ENCODE results near the gene CD69. TPM values are rescaled to one million over a fixed set of nuclear protein-coding genes. Genes with fewer than 3 reads are reported as not detected.

The CD69 gene
- total RNA-seq, 4 donors from 2014 or later = 0.99 to 6.7 (median 2.7) TPM

DNA sequence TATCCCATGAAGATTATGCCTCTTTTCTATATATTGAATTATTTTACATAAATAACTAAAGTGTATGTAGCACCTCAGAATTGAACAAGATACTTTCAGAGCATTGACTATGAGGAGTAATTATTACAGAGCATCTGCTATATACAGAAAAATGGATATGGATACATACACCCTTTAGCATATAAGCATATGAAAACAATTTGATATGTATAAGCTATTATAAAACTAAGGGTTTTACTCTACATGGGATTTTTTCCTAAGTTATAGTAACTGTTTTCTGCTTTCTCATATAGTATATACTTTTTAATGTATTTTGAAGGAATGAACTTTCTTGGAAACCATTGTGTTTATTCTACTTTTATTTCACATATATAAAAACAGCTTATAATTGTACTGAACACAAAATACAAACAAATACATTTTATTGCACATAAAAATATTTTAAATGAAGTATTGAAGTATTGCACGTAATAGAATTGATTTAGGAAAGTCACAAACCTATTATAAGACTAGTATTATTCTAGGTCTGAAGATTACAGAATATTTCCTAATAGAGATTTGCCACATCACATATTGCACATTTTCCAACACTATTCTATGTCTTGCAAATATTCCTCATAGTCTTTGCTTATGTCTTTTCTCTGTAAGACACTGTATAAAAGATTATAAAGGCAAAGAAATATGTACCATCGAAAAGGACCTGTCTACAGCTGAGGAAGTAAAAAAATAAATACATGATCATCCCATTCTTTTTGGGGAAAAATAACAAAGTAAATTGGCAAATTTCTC, 8.4 kb downstream of the CD69 start:
- 87 to 94% methylated on average over 2 of the region's 2 CpGs for WGBS, 2 donors
- Histone ChIP-seq H3K4me1 (peaks cover 0 to 12% (median 0%) of the 10 kb centered on the region in 3 donors), H3K27me3 (no peaks in the 10 kb centered on the region), H3K4me3 (no peak overlapping the region), H3K27ac (no peak overlapping the region), H3K9me3 (no peaks in the 10 kb centered on the region), H3K36me3 (no peaks in the 10 kb centered on the region)
- TF ChIP-seq, protein P1, sequence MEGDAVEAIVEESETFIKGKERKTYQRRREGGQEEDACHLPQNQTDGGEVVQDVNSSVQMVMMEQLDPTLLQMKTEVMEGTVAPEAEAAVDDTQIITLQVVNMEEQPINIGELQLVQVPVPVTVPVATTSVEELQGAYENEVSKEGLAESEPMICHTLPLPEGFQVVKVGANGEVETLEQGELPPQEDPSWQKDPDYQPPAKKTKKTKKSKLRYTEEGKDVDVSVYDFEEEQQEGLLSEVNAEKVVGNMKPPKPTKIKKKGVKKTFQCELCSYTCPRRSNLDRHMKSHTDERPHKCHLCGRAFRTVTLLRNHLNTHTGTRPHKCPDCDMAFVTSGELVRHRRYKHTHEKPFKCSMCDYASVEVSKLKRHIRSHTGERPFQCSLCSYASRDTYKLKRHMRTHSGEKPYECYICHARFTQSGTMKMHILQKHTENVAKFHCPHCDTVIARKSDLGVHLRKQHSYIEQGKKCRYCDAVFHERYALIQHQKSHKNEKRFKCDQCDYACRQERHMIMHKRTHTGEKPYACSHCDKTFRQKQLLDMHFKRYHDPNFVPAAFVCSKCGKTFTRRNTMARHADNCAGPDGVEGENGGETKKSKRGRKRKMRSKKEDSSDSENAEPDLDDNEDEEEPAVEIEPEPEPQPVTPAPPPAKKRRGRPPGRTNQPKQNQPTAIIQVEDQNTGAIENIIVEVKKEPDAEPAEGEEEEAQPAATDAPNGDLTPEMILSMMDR (IDR thresholded peaks at IDR 0.05) = no peak
- TF ChIP-seq POLR2A (IDR thresholded peaks at IDR 0.05) = no peak
- intact Hi-C loops (cut with DNase I) = loop anchor here (5.0 kb wide), 1 partner anchor 45 kb away; no protein-coding TSS in a partner anchor
- no peak for DNase-seq

- no peak for TF ChIP-seq POLR2A (IDR thresholded peaks at IDR 0.05)
- TF ChIP-seq, protein P1 (IDR thresholded peaks at IDR 0.05) = peak in 5 of 6 experiments; percentile 5 to 55 (median 44)
- no peak for DNase-seq
- intact Hi-C loops (cut with DNase I) = loop anchor here (5.0 kb wide), 1 partner anchor 46 kb away; no protein-coding TSS in a partner anchor
- H3K4me1 ChIP-seq = peaks cover 0 to 12% (median 0%) of the 10 kb centered on the region in 3 donors
- no peak overlapping the region for H3K27ac ChIP-seq
- no peaks in the 10 kb centered on the region for H3K27me3 ChIP-seq
- no peaks in the 10 kb centered on the region for H3K36me3 ChIP-seq
- no peaks in the 10 kb centered on the region for H3K9me3 ChIP-seq
- 43 to 46% methylated on average over 9 of the region's 9 CpGs for WGBS, 2 donors
- peak overlapping the region in 3 of 4 donors; percentile 3 to 39 (median 6) for H3K4me3 ChIP-seq
These were observed 9.2 kb downstream of the CD69 start for GRCh38 chr12:9751204-9752144.

GRCh38 chr12:9750276-9751203, 10.2 kb downstream of the CD69 start:
- no peak for TF ChIP-seq POLR2A (IDR thresholded peaks at IDR 0.05)
- TF ChIP-seq, protein P1 (IDR thresholded peaks at IDR 0.05) = peak; percentile 82 to 88 (median 84)

DNA sequence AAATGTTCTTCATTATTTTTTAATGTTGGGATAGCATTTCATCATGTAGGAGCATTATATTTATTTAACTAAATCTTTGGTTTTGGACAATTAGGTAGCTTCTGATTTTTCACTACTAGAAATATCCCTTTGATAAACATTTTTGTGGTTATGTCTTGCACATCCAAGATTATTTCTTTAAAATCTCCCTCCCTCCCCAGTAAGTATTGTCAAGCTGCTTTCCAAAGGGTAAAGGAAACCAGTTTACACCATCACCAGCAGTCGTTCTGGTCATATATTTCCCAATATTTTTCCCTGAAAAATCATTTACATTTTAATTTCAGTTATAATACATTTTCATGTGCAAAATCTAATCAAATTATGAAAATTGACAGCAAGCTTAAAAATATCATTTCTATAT, 11.1 kb downstream of the CD69 start:
- DNase-seq = no peak
- intact Hi-C loops (cut with DNase I) = loop anchor here (5.0 to 10.0 kb wide), 2 partner anchors 48 to 175 kb away; no protein-coding TSS in a partner anchor
- H3K4me1 ChIP-seq = peaks cover 0 to 12% (median 0%) of the 10 kb centered on the region in 3 donors
- 0% methylated on average over 1 of the region's 1 CpG; no CpG with 5 or more reads in 1 of the 2 donors for WGBS, 2 donors
- H3K27ac ChIP-seq = no peak overlapping the region
- no peaks in the 10 kb centered on the region for H3K36me3 ChIP-seq
- H3K4me3 ChIP-seq = no peak overlapping the region
- no peak for TF ChIP-seq POLR2A (IDR thresholded peaks at IDR 0.05)
- TF ChIP-seq, protein P1 (IDR thresholded peaks at IDR 0.05) = no peak
- H3K9me3 ChIP-seq = no peaks in the 10 kb centered on the region
- no peaks in the 10 kb centered on the region for H3K27me3 ChIP-seq

More at GRCh38 chr12:9750276-9751203, 10.2 kb downstream of the CD69 start:
- 11 to 14% methylated on average over 20 of the region's 20 CpGs for WGBS, 2 donors
- Histone ChIP-seq H3K4me1 (peaks cover 0 to 12% (median 0%) of the 10 kb centered on the region in 3 donors), H3K27me3 (no peaks in the 10 kb centered on the region), H3K27ac (no peak overlapping the region), H3K4me3 (peak overlapping the region in 3 of 4 donors; percentile 3 to 39 (median 6)), H3K9me3 (no peaks in the 10 kb centered on the region), H3K36me3 (no peaks in the 10 kb centered on the region)
- DNase-seq = no peak
- intact Hi-C loops (cut with DNase I) = loop anchor here (5.0 kb wide), 1 partner anchor 47 kb away; no protein-coding TSS in a partner anchor
